ENCODE data around the gene EGF.

Gene EGF

DNA sequence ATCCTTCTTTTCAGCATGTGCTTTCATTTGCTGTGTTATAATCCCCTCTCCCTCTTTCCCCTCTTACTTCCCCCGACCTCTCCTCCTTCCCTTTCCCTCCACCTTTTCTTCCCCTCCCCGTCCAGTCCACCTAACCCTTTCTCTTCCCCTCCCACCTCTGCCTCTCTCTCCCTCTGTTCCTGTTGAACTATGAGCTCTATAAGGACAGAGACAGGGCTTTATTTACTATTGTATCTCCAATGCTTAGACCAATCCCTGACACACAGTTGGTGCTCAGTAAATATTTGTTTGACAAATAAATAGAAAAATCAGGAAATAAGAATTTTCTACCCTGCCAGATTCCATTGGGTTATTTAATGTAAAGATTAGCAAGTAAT, 60.8 kb downstream of the EGF start:
- no peak overlapping the region for H3K9ac ChIP-seq (ENCODE audit: insufficient read length)
- no peaks in the 10 kb centered on the region for H3K9me3 ChIP-seq (ENCODE audit: low read depth, low read length)
- TF ChIP-seq FOXP2 (optimal IDR thresholded peaks at IDR 0.05; ENCODE audit: control extremely low read depth, extremely low read length, insufficient read depth) (no peak), POLR2AphosphoS5 (IDR thresholded peaks at IDR 0.05; ENCODE audit: borderline replicate concordance, low read depth, low read length) (no peak), EZH2 (IDR thresholded peaks at IDR 0.05) (no peak)
- peaks cover 5% of the 10 kb centered on the region; the same call in 1 of the 2 replicates for H3K36me3 ChIP-seq (ENCODE audit: insufficient read depth, low read length)
- no peak overlapping the region for H3K4me3 ChIP-seq
- H3K27ac ChIP-seq = no peak overlapping the region
- no peak for DNase-seq (ENCODE audit: low read depth, low spot score)

DNA sequence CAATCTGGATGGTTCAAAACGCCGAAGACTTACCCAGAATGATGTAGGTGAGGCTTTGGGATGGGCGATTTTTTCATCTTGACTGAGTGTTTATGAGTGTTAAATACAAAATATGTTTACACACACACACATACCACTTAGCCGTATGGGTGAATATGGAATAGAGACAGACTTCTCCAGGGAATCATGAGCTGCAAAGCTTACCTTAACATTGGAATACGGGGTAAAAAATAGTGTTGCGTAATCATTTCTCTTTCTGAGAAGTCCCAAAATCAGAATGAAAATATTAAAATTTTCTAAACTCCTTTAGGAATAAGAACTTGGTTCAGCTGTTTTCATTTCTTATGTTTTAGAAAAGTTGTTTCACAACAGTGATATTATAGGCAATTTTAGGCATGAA, 63.5 kb downstream of the EGF start:
- no peaks in the 10 kb centered on the region for H3K9me3 ChIP-seq (ENCODE audit: low read depth, low read length)
- peaks cover 7% of the 10 kb centered on the region; the same call in 1 of the 2 replicates for H3K36me3 ChIP-seq (ENCODE audit: insufficient read depth, low read length)

GRCh38 chr4:109977854-109978501, 65.3 kb downstream of the EGF start:
- H3K4me3 ChIP-seq = no peak overlapping the region
- H3K27ac ChIP-seq = no peak overlapping the region
- H3K9me3 ChIP-seq (ENCODE audit: low read depth, low read length) = no peaks in the 10 kb centered on the region
- peaks cover 8% of the 10 kb centered on the region; the same call in 1 of the 2 replicates for H3K36me3 ChIP-seq (ENCODE audit: insufficient read depth, low read length)
- no peak for TF ChIP-seq EZH2 (IDR thresholded peaks at IDR 0.05)
- TF ChIP-seq POLR2AphosphoS5 (IDR thresholded peaks at IDR 0.05; ENCODE audit: borderline replicate concordance, low read depth, low read length) = no peak
- no peak for TF ChIP-seq FOXP2 (optimal IDR thresholded peaks at IDR 0.05; ENCODE audit: control extremely low read depth, extremely low read length, insufficient read depth)
- peak; percentile 44 for DNase-seq (ENCODE audit: low read depth, low spot score)
- no peak overlapping the region for H3K9ac ChIP-seq (ENCODE audit: insufficient read length)

More for the DNA sequence above, 63.5 kb downstream of the EGF start:
- TF ChIP-seq FOXP2 (optimal IDR thresholded peaks at IDR 0.05; ENCODE audit: control extremely low read depth, extremely low read length, insufficient read depth) (no peak), POLR2AphosphoS5 (IDR thresholded peaks at IDR 0.05; ENCODE audit: borderline replicate concordance, low read depth, low read length) (no peak), EZH2 (IDR thresholded peaks at IDR 0.05) (no peak)
- Histone ChIP-seq H3K4me3 (no peak overlapping the region), H3K27ac (no peak overlapping the region), H3K9ac (ENCODE audit: insufficient read length) (no peak overlapping the region)
- DNase-seq (ENCODE audit: low read depth, low spot score) = no peak

- Histone ChIP-seq H3K9ac (ENCODE audit: insufficient read length) (no peak overlapping the region), H3K36me3 (ENCODE audit: insufficient read depth, low read length) (peaks cover 14% of the 10 kb centered on the region; the same call in 1 of the 2 replicates), H3K9me3 (ENCODE audit: low read depth, low read length) (no peaks in the 10 kb centered on the region), H3K27ac (no peak overlapping the region), H3K4me3 (no peak overlapping the region)
- no peak for TF ChIP-seq EZH2 (IDR thresholded peaks at IDR 0.05)
- no peak for TF ChIP-seq POLR2AphosphoS5 (IDR thresholded peaks at IDR 0.05; ENCODE audit: borderline replicate concordance, low read depth, low read length)
- no peak for DNase-seq (ENCODE audit: low read depth, low spot score)
Measured at GRCh38 chr4:109978704-109979454, 66.2 kb downstream of the EGF start.

- Histone ChIP-seq H3K9me3 (ENCODE audit: low read depth, low read length) (no peaks in the 10 kb centered on the region), H3K36me3 (ENCODE audit: insufficient read depth, low read length) (peaks cover 14% of the 10 kb centered on the region; the same call in 1 of the 2 replicates), H3K9ac (ENCODE audit: insufficient read length) (no peak overlapping the region), H3K27ac (no peak overlapping the region), H3K4me3 (no peak overlapping the region)
- TF ChIP-seq POLR2AphosphoS5 (IDR thresholded peaks at IDR 0.05; ENCODE audit: borderline replicate concordance, low read depth, low read length) = no peak
- TF ChIP-seq FOXP2 (optimal IDR thresholded peaks at IDR 0.05; ENCODE audit: control extremely low read depth, extremely low read length, insufficient read depth) = no peak
- no peak for TF ChIP-seq EZH2 (IDR thresholded peaks at IDR 0.05)
- DNase-seq (ENCODE audit: low read depth, low spot score) = no peak
Measured at GRCh38 chr4:109979920-109980717, 67.4 kb downstream of the EGF start.

DNA sequence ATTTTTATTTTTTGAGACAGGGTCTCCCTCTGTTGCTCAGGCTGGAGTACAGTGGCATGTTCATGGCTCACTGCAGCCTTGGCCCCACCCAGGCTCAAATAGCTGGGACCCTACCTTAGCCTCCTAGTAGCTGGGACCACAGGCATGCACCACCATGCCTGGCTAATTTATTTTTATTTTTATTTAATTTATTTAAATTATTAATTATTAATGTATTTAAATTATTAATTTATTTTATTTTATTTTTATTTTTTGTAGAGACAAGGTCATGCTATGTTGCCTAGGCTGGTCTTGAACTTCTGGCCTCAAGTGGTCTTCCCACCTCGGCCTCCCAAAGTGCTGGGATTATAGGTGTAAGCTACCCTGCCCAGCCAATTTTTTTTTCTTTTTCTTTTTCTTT, 69.3 kb downstream of the EGF start:
- peaks cover 14% of the 10 kb centered on the region for H3K36me3 ChIP-seq (ENCODE audit: insufficient read depth, low read length)
- no peaks in the 10 kb centered on the region for H3K9me3 ChIP-seq (ENCODE audit: low read depth, low read length)
- H3K9ac ChIP-seq (ENCODE audit: insufficient read length) = no peak overlapping the region
- TF ChIP-seq POLR2AphosphoS5 (IDR thresholded peaks at IDR 0.05; ENCODE audit: borderline replicate concordance, low read depth, low read length) (no peak), FOXP2 (optimal IDR thresholded peaks at IDR 0.05; ENCODE audit: control extremely low read depth, extremely low read length, insufficient read depth) (no peak)
- no peak overlapping the region for H3K4me3 ChIP-seq
- no peak overlapping the region for H3K27ac ChIP-seq
- DNase-seq (ENCODE audit: low read depth, low spot score) = no peak

DNA sequence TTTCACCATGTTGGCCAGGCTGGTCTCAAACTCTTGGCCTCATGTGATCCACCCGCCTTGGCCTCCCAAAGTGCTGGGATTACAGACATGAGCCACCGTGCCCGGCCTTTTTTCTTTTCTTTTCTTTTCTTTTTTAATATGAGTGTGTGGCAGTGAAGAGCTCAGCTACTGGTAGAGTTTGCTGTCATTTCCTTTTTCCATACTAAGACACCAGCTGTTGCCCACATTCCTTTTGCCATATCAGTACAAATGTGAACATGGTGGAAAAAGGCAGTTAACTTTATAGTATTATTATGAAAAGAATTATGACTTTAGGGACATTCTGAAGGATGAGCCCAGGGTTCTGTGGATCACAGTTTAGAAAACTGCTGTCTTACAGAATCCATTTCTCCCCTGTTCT, 69.8 kb downstream of the EGF start:
- DNase-seq (ENCODE audit: low read depth, low spot score) = no peak
- Histone ChIP-seq H3K36me3 (ENCODE audit: insufficient read depth, low read length) (peaks cover 14% of the 10 kb centered on the region), H3K9ac (ENCODE audit: insufficient read length) (no peak overlapping the region), H3K9me3 (ENCODE audit: low read depth, low read length) (no peaks in the 10 kb centered on the region), H3K27ac (no peak overlapping the region), H3K4me3 (no peak overlapping the region)
- TF ChIP-seq EZH2 (IDR thresholded peaks at IDR 0.05) (no peak), FOXP2 (optimal IDR thresholded peaks at IDR 0.05; ENCODE audit: control extremely low read depth, extremely low read length, insufficient read depth) (no peak), POLR2AphosphoS5 (IDR thresholded peaks at IDR 0.05; ENCODE audit: borderline replicate concordance, low read depth, low read length) (no peak)

All from SK-N-MC (cell line).